Astrocyte (in vitro differentiated cells and primary cell): ENCODE measurements around the gene FAM161B. TPM values are rescaled to one million over a fixed set of nuclear protein-coding genes. Genes with fewer than 3 reads are reported as not detected.

ENCODE experiments used
- DNase-seq: peaks from one replicate; pipeline ENCODE4 v3.0.0-alpha.2; 2010; ENCODE audit warnings: low read depth
- FAIRE-seq: peaks from 2 replicates; lab custom pipeline; 2011; peaks lifted over from hg19 to GRCh38; lab: Jason Lieb, UNC
- H2AFZ ChIP-seq: 2 replicates; pipeline ENCODE4 v1.6.0; 2012; ENCODE audit warnings: low read depth, low read length, inconsistent platforms
- H3K27ac ChIP-seq: 2 replicates; pipeline ENCODE4 v1.5.1; 2011; ENCODE audit warnings: low read depth, low read length, inconsistent platforms
- H3K27me3 ChIP-seq: 2 replicates; pipeline ENCODE4 v1.6.0; 2011; ENCODE audit warnings: low read length, inconsistent platforms; ENCODE audit not compliant: insufficient read depth
- H3K36me3 ChIP-seq: 2 replicates; pipeline ENCODE4 v1.5.1; 2011; ENCODE audit warnings: low read length, inconsistent platforms; ENCODE audit not compliant: insufficient read depth
- H3K4me1 ChIP-seq: 2 replicates; pipeline ENCODE4 v1.5.1; 2011; ENCODE audit warnings: low read length, inconsistent platforms; ENCODE audit not compliant: insufficient read depth
- H3K4me2 ChIP-seq: 2 replicates; pipeline ENCODE4 v1.6.0; 2012; ENCODE audit warnings: low read length, inconsistent platforms
- H3K4me3 ChIP-seq: 2 replicates; pipeline ENCODE4 v1.5.1; 2011; ENCODE audit warnings: low read depth, mild to moderate bottlenecking, low read length, inconsistent platforms; ENCODE audit not compliant: insufficient read depth
- H3K79me2 ChIP-seq: 2 replicates; pipeline ENCODE4 v1.6.0; 2012; ENCODE audit warnings: mild to moderate bottlenecking, low read length, inconsistent platforms; ENCODE audit not compliant: insufficient read depth
- H3K9ac ChIP-seq: 2 replicates; pipeline ENCODE4 v1.6.0; 2012; ENCODE audit warnings: mild to moderate bottlenecking, low read length, inconsistent platforms
- H3K9me3 ChIP-seq: 2 replicates; pipeline ENCODE4 v1.5.1; 2012; ENCODE audit warnings: low read depth, mild to moderate bottlenecking, low read length, inconsistent platforms; ENCODE audit not compliant: insufficient read depth
- H4K20me1 ChIP-seq: 2 replicates; pipeline ENCODE4 v1.6.0; 2012; ENCODE audit warnings: low read length, inconsistent platforms; ENCODE audit not compliant: insufficient read depth
- H3K27ac Mint-ChIP-seq: one replicate; pipeline ENCODE4 v1.8.0; 2021; ENCODE audit warnings: mild to moderate bottlenecking, mixed read lengths; ENCODE audit not compliant: unreplicated experiment
- H3K27me3 Mint-ChIP-seq: one replicate; pipeline ENCODE4 v1.8.0; 2021; ENCODE audit warnings: low read depth, mixed read lengths; ENCODE audit not compliant: unreplicated experiment
- H3K36me3 Mint-ChIP-seq: one replicate; pipeline ENCODE4 v1.8.0; 2021; ENCODE audit warnings: low read depth, mixed read lengths; ENCODE audit not compliant: unreplicated experiment
- H3K4me1 Mint-ChIP-seq: one replicate; pipeline ENCODE4 v1.8.0; 2021; ENCODE audit warnings: low read depth, mixed read lengths; ENCODE audit not compliant: unreplicated experiment
- H3K4me3 Mint-ChIP-seq: one replicate; pipeline ENCODE4 v1.8.0; 2021; ENCODE audit warnings: mild to moderate bottlenecking, moderate library complexity, mixed read lengths; ENCODE audit not compliant: unreplicated experiment
- H3K9me3 Mint-ChIP-seq: one replicate; pipeline ENCODE4 v1.8.0; 2021; ENCODE audit warnings: mild to moderate bottlenecking, mixed read lengths; ENCODE audit not compliant: unreplicated experiment
- EZH2 ChIP-seq: IDR thresholded peaks from 2 replicates; pipeline ENCODE4 v1.6.1; 2012; ENCODE audit warnings: mild to moderate bottlenecking, low read length, inconsistent platforms; ENCODE audit not compliant: insufficient read depth
- total RNA-seq: library from RNA; stranded (reverse); gene quantifications from 2 replicates; pipeline ENCODE4 v1.2.1, GENCODE V29; 2021
- TF ChIP-seq, protein P1 (sequence below): IDR thresholded peaks from 2 replicates; pipeline ENCODE4 v1.5.1; 2011; ENCODE audit warnings: low read depth, mild to moderate bottlenecking, inconsistent platforms, low read length, moderate library complexity; ENCODE audit not compliant: insufficient read depth

The FAM161B gene
- total RNA-seq, 1 donor from 2014 or later, result 2.6 TPM

DNA sequence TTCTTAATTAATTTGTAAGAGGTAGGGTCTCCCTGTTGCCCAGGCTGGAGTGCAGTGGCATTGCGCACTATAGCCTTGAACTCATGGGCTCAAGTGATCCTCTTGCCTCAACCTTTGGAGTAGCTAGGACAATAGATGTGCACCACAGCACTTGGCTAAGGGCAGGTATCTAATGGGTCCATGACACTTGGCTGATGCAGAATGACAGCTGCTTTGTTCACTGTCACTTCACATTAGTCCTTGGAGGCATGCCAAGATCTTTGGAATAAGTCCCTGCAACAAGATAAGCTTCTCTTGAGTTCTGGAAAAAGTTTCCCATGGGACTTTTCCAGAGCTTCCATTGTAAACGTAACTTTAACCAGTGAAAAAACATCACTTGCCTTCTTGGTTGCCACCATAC lies 23.6 kb upstream of the FAM161B start:
- DNase-seq (no peak), FAIRE-seq (no peak)
- Histone ChIP-seq H3K4me3 (no peak overlapping the region), H4K20me1 (no peaks in the 10 kb centered on the region), H3K27me3 (no peaks in the 10 kb centered on the region), H3K9me3 (no peaks in the 10 kb centered on the region), H3K36me3 (peaks cover 3% of the 10 kb centered on the region), H3K27ac (no peak overlapping the region), H2AFZ (no peak overlapping the region), H3K4me1 (peaks cover 3% of the 10 kb centered on the region), H3K4me2 (no peak overlapping the region), H3K79me2 (no peaks in the 10 kb centered on the region), H3K9ac (no peak overlapping the region)
- Mint-ChIP-seq H3K27ac (no peak overlapping the region), H3K27me3 (no peaks in the 10 kb centered on the region), H3K4me1 (no peaks in the 10 kb centered on the region), H3K9me3 (no peaks in the 10 kb centered on the region), H3K36me3 (peaks cover 8% of the 10 kb centered on the region), H3K4me3 (no peak overlapping the region)
- TF ChIP-seq EZH2, result no peak
- TF ChIP-seq, protein P1, sequence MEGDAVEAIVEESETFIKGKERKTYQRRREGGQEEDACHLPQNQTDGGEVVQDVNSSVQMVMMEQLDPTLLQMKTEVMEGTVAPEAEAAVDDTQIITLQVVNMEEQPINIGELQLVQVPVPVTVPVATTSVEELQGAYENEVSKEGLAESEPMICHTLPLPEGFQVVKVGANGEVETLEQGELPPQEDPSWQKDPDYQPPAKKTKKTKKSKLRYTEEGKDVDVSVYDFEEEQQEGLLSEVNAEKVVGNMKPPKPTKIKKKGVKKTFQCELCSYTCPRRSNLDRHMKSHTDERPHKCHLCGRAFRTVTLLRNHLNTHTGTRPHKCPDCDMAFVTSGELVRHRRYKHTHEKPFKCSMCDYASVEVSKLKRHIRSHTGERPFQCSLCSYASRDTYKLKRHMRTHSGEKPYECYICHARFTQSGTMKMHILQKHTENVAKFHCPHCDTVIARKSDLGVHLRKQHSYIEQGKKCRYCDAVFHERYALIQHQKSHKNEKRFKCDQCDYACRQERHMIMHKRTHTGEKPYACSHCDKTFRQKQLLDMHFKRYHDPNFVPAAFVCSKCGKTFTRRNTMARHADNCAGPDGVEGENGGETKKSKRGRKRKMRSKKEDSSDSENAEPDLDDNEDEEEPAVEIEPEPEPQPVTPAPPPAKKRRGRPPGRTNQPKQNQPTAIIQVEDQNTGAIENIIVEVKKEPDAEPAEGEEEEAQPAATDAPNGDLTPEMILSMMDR, result no peak

DNA sequence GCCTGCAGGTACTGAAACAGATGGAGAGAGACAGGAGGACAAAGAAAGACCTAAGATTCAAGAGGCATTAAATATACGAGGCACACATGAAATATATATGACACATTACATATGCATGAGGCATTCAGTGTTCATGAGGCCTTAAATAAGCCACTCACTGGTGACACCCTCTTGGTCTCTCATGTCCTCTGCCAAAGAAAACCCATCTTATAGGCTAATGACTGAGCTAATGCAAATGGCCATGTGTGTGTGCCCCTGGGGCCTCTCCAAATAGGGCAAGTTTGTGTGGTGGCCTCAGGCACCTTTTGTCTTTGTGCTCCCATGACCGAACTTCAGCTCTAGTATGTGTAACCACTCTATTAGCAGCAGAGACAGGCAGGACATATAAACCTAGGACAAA lies 19.0 kb upstream of the FAM161B start:
- Histone ChIP-seq H3K4me1 (no peaks in the 10 kb centered on the region), H3K4me3 (no peak overlapping the region), H3K27ac (no peak overlapping the region), H2AFZ (no peak overlapping the region), H3K9ac (no peak overlapping the region), H3K4me2 (no peak overlapping the region), H3K9me3 (no peaks in the 10 kb centered on the region), H3K27me3 (no peaks in the 10 kb centered on the region), H3K79me2 (no peaks in the 10 kb centered on the region), H4K20me1 (no peaks in the 10 kb centered on the region), H3K36me3 (peaks cover 9% of the 10 kb centered on the region)
- H3K27ac Mint-ChIP-seq, result no peak overlapping the region
- no peaks in the 10 kb centered on the region for H3K4me1 Mint-ChIP-seq
- no peaks in the 10 kb centered on the region for H3K9me3 Mint-ChIP-seq
- H3K4me3 Mint-ChIP-seq, result no peak overlapping the region
- DNase-seq (no peak), FAIRE-seq (no peak)
- H3K27me3 Mint-ChIP-seq, result no peaks in the 10 kb centered on the region
- H3K36me3 Mint-ChIP-seq, result peaks cover 9% of the 10 kb centered on the region
- TF ChIP-seq EZH2, result no peak
- TF ChIP-seq, protein P1, result no peak

DNA sequence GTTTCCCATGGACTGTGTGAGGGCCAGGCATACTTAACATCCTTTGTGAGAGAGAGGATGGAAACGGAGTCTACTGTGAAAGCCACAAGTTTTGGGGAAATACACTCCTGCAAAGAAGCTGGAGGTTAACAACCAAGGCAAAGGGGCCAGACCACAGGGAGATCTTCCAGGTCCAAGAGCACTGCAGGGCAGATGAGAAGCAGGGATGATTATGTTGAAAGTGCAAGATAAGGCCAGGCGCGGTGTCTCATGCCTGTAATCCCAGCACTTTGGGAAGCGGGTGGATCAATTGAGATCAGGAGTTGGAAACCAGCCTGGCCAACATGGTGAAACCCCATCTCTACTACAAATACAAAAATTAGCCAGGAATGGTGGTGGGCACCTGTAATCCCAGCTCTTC lies 15.3 kb upstream of the FAM161B start:
- peaks cover 17% of the 10 kb centered on the region for H3K36me3 Mint-ChIP-seq
- H3K4me3 Mint-ChIP-seq, result no peak overlapping the region
- H3K9me3 Mint-ChIP-seq, result no peaks in the 10 kb centered on the region
- peaks cover 16% of the 10 kb centered on the region for H3K36me3 ChIP-seq
- H3K4me2 ChIP-seq, result no peak overlapping the region
- no peak overlapping the region for H3K9ac ChIP-seq
- no peaks in the 10 kb centered on the region for H3K79me2 ChIP-seq
- no peak for DNase-seq
- FAIRE-seq, result no peak
- no peaks in the 10 kb centered on the region for H3K9me3 ChIP-seq
- no peak overlapping the region for H3K27ac Mint-ChIP-seq
- H3K27me3 Mint-ChIP-seq, result no peaks in the 10 kb centered on the region
- no peaks in the 10 kb centered on the region for H4K20me1 ChIP-seq
- H3K27me3 ChIP-seq, result no peaks in the 10 kb centered on the region
- H3K27ac ChIP-seq, result no peak overlapping the region
- TF ChIP-seq, protein P1, result no peak
- TF ChIP-seq EZH2, result no peak
- no peaks in the 10 kb centered on the region for H3K4me1 Mint-ChIP-seq
- no peaks in the 10 kb centered on the region for H3K4me1 ChIP-seq
- H3K4me3 ChIP-seq, result no peak overlapping the region
- no peak overlapping the region for H2AFZ ChIP-seq
